PFSK-1 (cell line): ENCODE data around the gene ZFP62.

Experiments used
- FOXP2 ChIP-seq: optimal IDR thresholded peaks from 2 replicates; pipeline ENCODE3; 2011; ENCODE audit warnings: borderline replicate concordance, control low read depth, inconsistent platforms; ENCODE audit not compliant: insufficient read depth; ENCODE audit errors: extremely low read length, extremely low read depth
- POLR2AphosphoS5 ChIP-seq: IDR thresholded peaks from 2 replicates; pipeline ENCODE4 v1.6.1; 2012; ENCODE audit warnings: low read depth, mild to moderate bottlenecking, control low read depth, low read length, moderate library complexity
- SIN3A ChIP-seq: IDR thresholded peaks from 2 replicates; pipeline ENCODE4 v1.6.1; 2012; ENCODE audit warnings: mild to moderate bottlenecking, low read length, moderate library complexity, borderline replicate concordance; ENCODE audit not compliant: insufficient read depth
- TAF1 ChIP-seq: IDR thresholded peaks from 2 replicates; pipeline ENCODE4 v1.6.1; 2012; ENCODE audit warnings: low read length, control low read depth, borderline replicate concordance; ENCODE audit not compliant: insufficient read depth
- TF ChIP-seq, protein P1 (sequence below), 2 experiments: IDR thresholded peaks; 2 replicates each; pipeline versions ENCODE4 v1.6.1 to v1.8.0; 2011 to 2012; ENCODE audit warnings: low read depth in 2 of 2, low read length in 2 of 2, control low read depth in 1 of 2, inconsistent platforms in 1 of 2, mild to moderate bottlenecking in 1 of 2, moderate library complexity in 1 of 2; ENCODE audit not compliant: insufficient read depth in 1 of 2

Gene ZFP62

DNA sequence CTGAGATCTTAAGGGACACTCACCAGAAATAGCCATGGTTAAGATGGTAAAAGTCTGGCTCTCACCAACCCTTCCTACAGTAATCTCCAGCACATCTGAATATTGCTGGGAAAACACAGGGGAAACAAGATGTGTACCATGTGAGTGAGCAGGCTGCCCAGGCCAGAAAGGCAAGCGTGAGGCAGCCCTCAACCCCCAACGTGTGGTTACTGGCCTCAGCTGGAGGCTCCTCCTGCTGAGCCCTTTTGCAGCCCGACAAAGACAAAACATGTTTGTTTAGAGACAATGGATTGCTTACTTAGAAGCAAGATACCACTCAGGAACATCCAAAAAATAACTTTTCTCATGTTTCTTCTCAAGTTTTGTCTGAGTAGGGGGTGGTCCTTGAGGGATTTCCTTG, 16.6 kb downstream of the ZFP62 start:
- TF ChIP-seq, protein P1, sequence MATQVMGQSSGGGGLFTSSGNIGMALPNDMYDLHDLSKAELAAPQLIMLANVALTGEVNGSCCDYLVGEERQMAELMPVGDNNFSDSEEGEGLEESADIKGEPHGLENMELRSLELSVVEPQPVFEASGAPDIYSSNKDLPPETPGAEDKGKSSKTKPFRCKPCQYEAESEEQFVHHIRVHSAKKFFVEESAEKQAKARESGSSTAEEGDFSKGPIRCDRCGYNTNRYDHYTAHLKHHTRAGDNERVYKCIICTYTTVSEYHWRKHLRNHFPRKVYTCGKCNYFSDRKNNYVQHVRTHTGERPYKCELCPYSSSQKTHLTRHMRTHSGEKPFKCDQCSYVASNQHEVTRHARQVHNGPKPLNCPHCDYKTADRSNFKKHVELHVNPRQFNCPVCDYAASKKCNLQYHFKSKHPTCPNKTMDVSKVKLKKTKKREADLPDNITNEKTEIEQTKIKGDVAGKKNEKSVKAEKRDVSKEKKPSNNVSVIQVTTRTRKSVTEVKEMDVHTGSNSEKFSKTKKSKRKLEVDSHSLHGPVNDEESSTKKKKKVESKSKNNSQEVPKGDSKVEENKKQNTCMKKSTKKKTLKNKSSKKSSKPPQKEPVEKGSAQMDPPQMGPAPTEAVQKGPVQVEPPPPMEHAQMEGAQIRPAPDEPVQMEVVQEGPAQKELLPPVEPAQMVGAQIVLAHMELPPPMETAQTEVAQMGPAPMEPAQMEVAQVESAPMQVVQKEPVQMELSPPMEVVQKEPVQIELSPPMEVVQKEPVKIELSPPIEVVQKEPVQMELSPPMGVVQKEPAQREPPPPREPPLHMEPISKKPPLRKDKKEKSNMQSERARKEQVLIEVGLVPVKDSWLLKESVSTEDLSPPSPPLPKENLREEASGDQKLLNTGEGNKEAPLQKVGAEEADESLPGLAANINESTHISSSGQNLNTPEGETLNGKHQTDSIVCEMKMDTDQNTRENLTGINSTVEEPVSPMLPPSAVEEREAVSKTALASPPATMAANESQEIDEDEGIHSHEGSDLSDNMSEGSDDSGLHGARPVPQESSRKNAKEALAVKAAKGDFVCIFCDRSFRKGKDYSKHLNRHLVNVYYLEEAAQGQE (IDR thresholded peaks at IDR 0.05; ENCODE audit: insufficient read depth in 1 of 2, low read depth in 2 of 2, low read length in 2 of 2), result no peak
- TF ChIP-seq TAF1 (no peak), FOXP2 (no peak), POLR2AphosphoS5 (no peak), SIN3A (no peak)

DNA sequence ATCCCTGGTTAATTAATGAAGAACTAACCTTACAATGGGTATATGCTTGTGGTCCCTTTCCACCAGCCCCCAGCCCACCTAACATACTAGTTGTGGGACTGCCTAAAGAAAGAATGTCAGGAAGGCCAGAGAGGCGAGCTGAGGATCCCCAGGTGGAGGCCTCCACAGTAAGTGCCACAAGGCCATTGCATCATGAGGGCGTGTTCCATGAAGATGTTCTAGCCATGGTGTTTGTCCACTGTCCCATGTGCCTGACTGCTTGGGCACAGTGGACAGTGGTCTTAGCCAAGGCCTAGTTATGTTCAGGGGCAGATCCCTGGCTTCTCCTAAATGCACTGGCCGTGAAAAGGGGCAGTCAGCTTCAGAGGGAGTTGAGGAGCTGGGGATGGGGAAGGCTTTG, 21.1 kb downstream of the ZFP62 start:
- TF ChIP-seq FOXP2 (no peak), SIN3A (no peak), TAF1 (no peak), POLR2AphosphoS5 (no peak)
- TF ChIP-seq, protein P1 (IDR thresholded peaks at IDR 0.05; ENCODE audit: insufficient read depth in 1 of 2, low read depth in 2 of 2, low read length in 2 of 2), result no peak

DNA sequence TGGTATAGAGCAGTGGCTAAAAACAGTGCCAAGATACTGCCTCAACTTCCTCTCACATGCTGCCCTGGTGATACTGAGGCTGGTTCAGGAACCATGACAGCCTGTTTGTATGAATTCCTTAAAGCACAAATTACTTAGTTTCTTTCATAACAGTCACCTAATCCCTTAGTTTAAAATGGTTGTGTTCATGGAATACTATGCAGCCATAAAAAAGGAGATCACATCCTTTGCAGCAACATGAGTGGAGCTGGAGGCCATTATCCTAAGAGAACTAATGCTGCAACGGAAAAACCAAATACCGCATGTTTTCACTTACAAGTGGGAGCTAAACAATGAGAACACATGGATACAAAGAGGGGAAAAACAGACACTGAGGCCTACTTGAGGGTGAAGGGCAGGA, 21.8 kb downstream of the ZFP62 start:
- TF ChIP-seq SIN3A, result no peak
- TF ChIP-seq TAF1, result no peak
- TF ChIP-seq FOXP2, result no peak
- TF ChIP-seq, protein P1 (IDR thresholded peaks at IDR 0.05; ENCODE audit: insufficient read depth in 1 of 2, low read depth in 2 of 2, low read length in 2 of 2), result no peak
- no peak for TF ChIP-seq POLR2AphosphoS5

DNA sequence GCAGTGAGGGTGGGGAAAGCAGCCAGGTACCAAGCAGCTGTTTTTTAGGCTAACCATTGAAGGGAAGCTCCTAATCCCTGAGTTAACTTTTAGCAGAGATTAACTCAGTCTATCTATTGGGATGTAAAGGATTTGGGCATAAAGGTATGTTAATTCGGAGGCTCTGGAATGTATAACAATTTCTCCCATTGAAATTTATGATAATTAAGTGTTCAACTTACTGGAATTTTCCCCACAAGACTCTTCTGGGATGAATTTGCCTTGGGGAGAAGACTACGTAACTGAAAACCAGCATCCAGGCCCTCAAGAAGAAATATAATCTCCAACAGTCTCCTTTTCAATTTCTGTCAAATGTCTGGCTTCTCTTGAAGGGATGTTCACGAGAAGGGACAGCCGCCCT, 23.6 kb downstream of the ZFP62 start:
- TF ChIP-seq FOXP2 (no peak), POLR2AphosphoS5 (no peak), TAF1 (no peak), SIN3A (no peak)
- TF ChIP-seq, protein P1 (IDR thresholded peaks at IDR 0.05; ENCODE audit: insufficient read depth in 1 of 2, low read depth in 2 of 2, low read length in 2 of 2), result no peak

DNA sequence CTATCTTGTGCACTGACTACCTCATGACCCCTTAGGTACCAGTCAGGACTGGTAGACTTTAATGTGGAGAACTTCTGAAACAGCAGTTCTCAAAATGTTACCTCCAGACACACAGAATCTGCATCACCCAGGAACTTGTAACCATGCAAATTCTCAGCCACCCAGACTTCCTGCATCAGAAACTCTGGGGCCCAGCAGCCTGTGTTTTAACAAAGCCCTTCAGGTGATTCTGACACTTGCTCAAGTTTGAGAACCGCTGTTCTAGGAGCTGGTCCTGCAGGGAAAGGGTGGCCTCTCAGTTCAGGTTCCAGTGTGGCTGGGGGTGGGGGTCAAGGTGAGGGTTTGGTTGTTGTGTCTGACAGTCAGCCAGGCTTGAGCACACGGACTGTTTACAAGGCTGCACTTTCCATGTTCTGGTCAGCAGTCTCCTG, 28.4 kb downstream of the ZFP62 start:
- TF ChIP-seq, protein P1 (IDR thresholded peaks at IDR 0.05; ENCODE audit: insufficient read depth in 1 of 2, low read depth in 2 of 2, low read length in 2 of 2), result no peak
- TF ChIP-seq TAF1 (no peak), SIN3A (no peak), FOXP2 (no peak), POLR2AphosphoS5 (no peak)
